Thyroid gland (tissue), 4 donors: ENCODE results near the gene MTREX.

Source experiments
- POLR2A ChIP-seq, 2 donors: fragments of 450-650 bp; IDR thresholded peaks; one replicate each; pipeline ENCODE4 v1.6.1; 2017; ENCODE audit warnings: antibody characterized with exemption in 2 of 2, mild to moderate bottlenecking in 2 of 2, moderate library complexity in 1 of 2
- TF ChIP-seq, protein P1 (sequence below), 6 experiments: fragments of 200-600 bp in 3 of 6; fragments of 450-650 bp in 3 of 6; sonication (generic) in 3 of 6; IDR thresholded peaks; one replicate each; pipeline ENCODE4 v1.5.1; 2016 to 2019; ENCODE audit warnings: antibody characterized with exemption in 6 of 6, mild to moderate bottlenecking in 2 of 6, inconsistent platforms in 1 of 6, moderate library complexity in 1 of 6

DNA sequence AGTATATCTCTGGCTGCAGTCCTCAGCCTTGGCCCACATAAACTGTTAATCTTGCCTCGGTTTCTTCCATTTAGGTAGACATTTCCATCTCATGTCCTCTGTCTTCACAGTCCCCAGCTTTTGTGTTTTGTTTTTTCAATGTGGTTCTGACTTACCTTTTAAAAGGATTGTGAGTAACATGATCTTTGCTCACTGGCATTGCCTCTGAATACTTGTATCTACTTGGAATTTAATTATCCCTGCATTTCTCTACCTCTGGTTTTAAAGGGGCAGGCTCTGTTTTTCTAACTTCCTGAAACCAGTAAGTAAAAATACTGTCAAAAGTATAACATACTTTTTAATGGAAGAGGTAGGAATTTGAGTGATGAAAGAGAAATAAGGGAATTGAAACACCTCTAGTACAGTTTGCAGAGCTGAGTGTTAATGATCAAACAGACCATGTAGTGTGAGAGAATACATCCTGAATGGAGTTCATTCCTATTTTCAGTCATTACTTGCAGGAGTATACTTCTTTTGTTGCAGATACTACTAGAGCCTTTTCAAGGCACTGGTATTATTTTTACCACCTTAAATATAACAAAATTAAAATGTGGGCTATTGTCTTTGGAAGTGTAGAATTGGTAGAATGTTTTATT is 62.6 kb downstream of the MTREX start:
- TF ChIP-seq, protein P1, sequence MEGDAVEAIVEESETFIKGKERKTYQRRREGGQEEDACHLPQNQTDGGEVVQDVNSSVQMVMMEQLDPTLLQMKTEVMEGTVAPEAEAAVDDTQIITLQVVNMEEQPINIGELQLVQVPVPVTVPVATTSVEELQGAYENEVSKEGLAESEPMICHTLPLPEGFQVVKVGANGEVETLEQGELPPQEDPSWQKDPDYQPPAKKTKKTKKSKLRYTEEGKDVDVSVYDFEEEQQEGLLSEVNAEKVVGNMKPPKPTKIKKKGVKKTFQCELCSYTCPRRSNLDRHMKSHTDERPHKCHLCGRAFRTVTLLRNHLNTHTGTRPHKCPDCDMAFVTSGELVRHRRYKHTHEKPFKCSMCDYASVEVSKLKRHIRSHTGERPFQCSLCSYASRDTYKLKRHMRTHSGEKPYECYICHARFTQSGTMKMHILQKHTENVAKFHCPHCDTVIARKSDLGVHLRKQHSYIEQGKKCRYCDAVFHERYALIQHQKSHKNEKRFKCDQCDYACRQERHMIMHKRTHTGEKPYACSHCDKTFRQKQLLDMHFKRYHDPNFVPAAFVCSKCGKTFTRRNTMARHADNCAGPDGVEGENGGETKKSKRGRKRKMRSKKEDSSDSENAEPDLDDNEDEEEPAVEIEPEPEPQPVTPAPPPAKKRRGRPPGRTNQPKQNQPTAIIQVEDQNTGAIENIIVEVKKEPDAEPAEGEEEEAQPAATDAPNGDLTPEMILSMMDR (IDR thresholded peaks at IDR 0.05): no peak
- TF ChIP-seq POLR2A (IDR thresholded peaks at IDR 0.05): no peak
